Ovary (tissue), 3 donors: ENCODE measurements around the gene SH3RF1.

Source experiments
- CTCF ChIP-seq, 3 donors: fragments of 450-650 bp in 2 of 3; fragments of 200-600 bp in 1 of 3; IDR thresholded peaks; one replicate each; pipeline versions ENCODE4 v1.5.1 to v1.8.0; 2016 to 2022; ENCODE audit warnings: antibody characterized with exemption in 3 of 3, mild to moderate bottlenecking in 1 of 3
- EP300 ChIP-seq: sonication (generic); formaldehyde crosslinking; IDR thresholded peaks from one replicate; pipeline ENCODE4 v1.6.1; 2017; ENCODE audit warnings: antibody characterized with exemption
- donor health status: DM: no; HTN: no; CAD: no.

DNA sequence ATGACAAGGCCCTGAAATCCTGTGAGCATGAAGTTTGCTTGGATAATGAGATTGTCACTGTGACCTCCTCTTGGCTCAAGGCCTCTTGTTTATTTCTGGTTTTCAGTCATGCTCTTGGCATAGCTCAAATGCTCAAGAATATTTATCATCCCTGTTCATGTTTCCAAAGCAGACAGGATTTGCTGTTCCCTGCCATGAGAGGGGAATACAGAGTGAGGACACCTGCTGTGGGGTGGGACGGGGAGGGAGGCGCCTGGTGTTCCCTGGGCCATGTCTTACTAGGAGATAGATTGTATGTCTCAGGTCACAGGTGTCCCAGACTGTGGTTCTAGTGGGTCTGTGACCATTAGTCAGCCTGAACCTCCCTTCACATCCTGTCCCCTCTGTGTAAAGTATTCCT, 34.9 kb upstream of the SH3RF1 start:
- no peak for TF ChIP-seq CTCF (IDR thresholded peaks at IDR 0.05)
- TF ChIP-seq EP300: no peak
